SK-N-SH (cell line): Measurements from ENCODE around the gene TCP10L.
"Not testable (repeated sequence)": the region's sequence is repeated elsewhere in the genome, so short reads cannot be mapped to it uniquely, and the experiment has no call there.

Source experiments
- CTCF ChIP-seq: fragments of 200-600 bp; sonication (generic); IDR thresholded peaks from 2 replicates; pipeline ENCODE4 v1.6.1; 2017; ENCODE audit warnings: antibody characterized with exemption, mild to moderate bottlenecking, moderate library complexity
- FOSL2 ChIP-seq: IDR thresholded peaks from 2 replicates; pipeline ENCODE4 v1.4.0; 2012; ENCODE audit warnings: low read depth, mild to moderate bottlenecking, moderate library complexity, borderline replicate concordance
- IRF3 ChIP-seq: fragments of 150-350 bp; IDR thresholded peaks from 2 replicates; pipeline ENCODE4 v1.6.1; 2016; ENCODE audit warnings: mild to moderate bottlenecking, low read depth, low read length
- REST ChIP-seq: IDR thresholded peaks from 2 replicates; pipeline ENCODE4 v1.6.1; 2012; ENCODE audit warnings: mild to moderate bottlenecking, low read depth, low read length, moderate library complexity

GRCh38 chr21:32618218-32618617 lies 32.9 kb upstream of the TCP10L start:
- TF ChIP-seq CTCF, FOSL2, REST, IRF3: not testable (repeated sequence)
